Measurements from ENCODE around the gene GNG7.

DNA sequence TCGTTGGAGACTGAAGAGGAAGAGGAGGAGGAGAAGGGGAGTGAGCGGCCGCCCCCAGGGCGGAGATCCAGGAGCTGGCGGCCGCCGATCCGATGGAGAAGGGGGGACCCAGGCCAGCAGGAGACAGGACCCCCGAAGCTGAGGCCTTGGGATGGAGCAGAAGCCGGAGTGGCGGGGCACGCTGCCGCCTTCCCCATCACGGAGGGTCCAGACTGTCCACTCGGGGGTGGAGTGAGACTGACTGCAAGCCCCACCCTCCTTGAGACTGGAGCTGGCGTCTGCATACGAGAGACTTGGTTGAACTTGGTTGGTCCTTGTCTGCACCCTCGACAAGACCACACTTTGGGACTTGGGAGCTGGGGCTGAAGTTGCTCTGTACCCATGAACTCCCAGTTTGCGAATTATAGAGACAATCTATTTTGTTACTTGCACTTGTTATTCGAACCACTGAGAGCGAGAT is 224.7 kb downstream of the GNG7 start:
- TF ChIP-seq CTCF (IDR thresholded peaks at IDR 0.05; ENCODE audit: insufficient read depth, low read depth, low read length), result no peak
- no peak for TF ChIP-seq EZH2 (IDR thresholded peaks at IDR 0.05; ENCODE audit: insufficient read depth, low read length)

All from astrocyte (in vitro differentiated cells and primary cell).